OCI-LY1 (cell line): ENCODE results near the gene CCDC88B.

Experiments used
- CTCF ChIP-seq: fragments of 200-600 bp; sonication (generic), shearing (Covaris generic); IDR thresholded peaks from 2 replicates; pipeline ENCODE4 v1.5.1; 2017; ENCODE audit warnings: mild to moderate bottlenecking, antibody characterized with exemption, low read length, moderate library complexity, mixed read lengths
- EZH2 ChIP-seq: fragments of 200-600 bp; sonication (generic), shearing (Covaris generic); IDR thresholded peaks from 2 replicates; pipeline ENCODE4 v1.8.0; 2017; ENCODE audit warnings: borderline replicate concordance, mixed run types, mild to moderate bottlenecking, antibody characterized with exemption, low read length, moderate library complexity, mixed read lengths

GRCh38 chr11:64295760-64296159 lies 44.2 kb upstream of the CCDC88B start:
- TF ChIP-seq CTCF = no peak
- TF ChIP-seq EZH2 = no peak
